AG09309 (cell line): Measurements from ENCODE around the gene ITGAD.

Source experiments
- DNase-seq: peaks from one replicate; pipeline ENCODE4 v3.0.0-alpha.2; 2010; ENCODE audit warnings: low read depth
- H3K4me3 ChIP-seq: 2 replicates; pipeline ENCODE4 v1.5.1; 2011; ENCODE audit warnings: mild to moderate bottlenecking, low read depth, low read length, moderate library complexity; ENCODE audit not compliant: control insufficient read depth
- TF ChIP-seq, protein P1 (sequence below): IDR thresholded peaks from 2 replicates; pipeline ENCODE4 v1.5.1; 2011; ENCODE audit warnings: mild to moderate bottlenecking, low read depth, low read length, inconsistent platforms; ENCODE audit not compliant: insufficient read depth, control insufficient read depth; ENCODE audit errors: missing control alignments

ITGAD gene

DNA sequence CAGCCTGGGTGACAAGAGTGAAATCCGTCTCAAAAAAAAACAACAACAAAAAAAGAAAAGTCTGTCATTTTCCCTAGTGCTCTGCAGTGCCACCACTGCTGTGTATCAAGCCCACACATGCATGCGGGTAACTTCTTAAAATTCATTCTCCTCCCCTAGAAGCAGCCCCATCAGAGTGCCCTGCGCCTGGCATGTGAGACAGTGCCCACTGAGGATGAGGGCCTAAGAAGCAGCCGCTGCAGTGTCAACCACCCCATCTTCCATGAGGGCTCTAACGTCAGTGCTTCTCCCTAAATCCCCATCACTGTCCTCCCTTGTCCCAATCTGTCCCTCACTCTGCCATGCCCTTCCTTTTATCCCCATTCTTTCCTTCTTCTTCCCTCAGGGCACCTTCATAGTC lies 24.8 kb downstream of the ITGAD start:
- TF ChIP-seq, protein P1, sequence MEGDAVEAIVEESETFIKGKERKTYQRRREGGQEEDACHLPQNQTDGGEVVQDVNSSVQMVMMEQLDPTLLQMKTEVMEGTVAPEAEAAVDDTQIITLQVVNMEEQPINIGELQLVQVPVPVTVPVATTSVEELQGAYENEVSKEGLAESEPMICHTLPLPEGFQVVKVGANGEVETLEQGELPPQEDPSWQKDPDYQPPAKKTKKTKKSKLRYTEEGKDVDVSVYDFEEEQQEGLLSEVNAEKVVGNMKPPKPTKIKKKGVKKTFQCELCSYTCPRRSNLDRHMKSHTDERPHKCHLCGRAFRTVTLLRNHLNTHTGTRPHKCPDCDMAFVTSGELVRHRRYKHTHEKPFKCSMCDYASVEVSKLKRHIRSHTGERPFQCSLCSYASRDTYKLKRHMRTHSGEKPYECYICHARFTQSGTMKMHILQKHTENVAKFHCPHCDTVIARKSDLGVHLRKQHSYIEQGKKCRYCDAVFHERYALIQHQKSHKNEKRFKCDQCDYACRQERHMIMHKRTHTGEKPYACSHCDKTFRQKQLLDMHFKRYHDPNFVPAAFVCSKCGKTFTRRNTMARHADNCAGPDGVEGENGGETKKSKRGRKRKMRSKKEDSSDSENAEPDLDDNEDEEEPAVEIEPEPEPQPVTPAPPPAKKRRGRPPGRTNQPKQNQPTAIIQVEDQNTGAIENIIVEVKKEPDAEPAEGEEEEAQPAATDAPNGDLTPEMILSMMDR = no peak
- no peak for DNase-seq
- no peak overlapping the region for H3K4me3 ChIP-seq

DNA sequence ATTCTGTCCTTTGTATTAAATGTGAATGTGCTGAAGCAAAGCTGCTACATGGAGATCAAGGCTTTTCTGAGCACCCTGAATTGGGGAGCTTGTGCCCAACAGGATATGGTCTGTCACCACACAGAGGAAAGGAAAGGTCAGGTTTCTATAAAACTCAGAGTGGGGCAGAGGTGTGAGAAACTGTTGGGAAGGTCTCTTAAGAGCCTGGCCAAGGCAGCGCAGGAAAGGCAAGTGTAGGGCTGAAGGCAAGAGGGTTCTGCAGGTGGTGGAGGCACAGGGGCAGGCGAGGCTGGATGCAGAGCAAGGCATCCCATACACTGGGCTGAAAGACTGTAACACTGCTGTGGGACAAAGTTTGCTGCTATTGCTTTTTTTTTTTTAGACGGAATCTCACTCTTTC lies 26.9 kb downstream of the ITGAD start:
- no peak overlapping the region for H3K4me3 ChIP-seq
- TF ChIP-seq, protein P1 = no peak
- no peak for DNase-seq

DNA sequence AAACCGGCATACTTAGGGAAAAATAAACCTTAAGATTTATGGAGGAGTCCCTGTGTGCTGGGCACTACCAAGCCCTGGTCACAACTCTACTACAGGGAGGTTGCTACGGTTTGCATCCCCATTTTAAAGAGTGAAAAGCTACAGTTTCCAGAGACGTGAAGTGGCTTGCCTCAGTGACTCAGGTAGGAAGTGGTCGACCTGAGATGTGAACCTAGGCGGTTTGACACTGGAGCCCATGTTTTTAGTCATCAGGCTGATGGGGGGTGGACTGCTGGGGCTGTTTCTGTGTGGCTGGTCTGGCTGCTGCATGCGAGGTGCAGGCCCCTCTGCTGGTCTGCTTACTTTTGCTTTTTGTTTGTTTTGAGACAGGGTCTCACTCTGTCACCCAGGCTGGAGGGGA lies 28.5 kb downstream of the ITGAD start:
- DNase-seq = no peak
- TF ChIP-seq, protein P1 = no peak
- no peak overlapping the region for H3K4me3 ChIP-seq

DNA sequence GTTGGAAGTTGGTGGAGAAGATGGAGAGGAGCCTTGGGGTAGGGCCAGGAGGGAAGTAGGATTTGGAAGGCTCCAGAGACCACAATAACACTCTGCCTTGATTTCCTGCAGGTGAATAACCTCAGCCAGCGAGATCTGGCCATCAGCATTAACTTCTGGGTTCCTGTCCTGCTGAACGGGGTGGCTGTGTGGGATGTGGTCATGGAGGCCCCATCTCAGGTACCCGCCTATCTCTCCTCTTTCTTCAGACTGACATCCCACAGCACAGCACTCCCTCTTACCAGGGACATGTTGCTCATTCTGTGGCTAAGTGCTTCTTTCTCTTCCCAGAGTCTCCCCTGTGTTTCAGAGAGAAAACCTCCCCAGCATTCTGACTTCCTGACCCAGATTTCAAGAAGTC lies 30.1 kb downstream of the ITGAD start:
- no peak overlapping the region for H3K4me3 ChIP-seq
- no peak for DNase-seq
- TF ChIP-seq, protein P1 = no peak

DNA sequence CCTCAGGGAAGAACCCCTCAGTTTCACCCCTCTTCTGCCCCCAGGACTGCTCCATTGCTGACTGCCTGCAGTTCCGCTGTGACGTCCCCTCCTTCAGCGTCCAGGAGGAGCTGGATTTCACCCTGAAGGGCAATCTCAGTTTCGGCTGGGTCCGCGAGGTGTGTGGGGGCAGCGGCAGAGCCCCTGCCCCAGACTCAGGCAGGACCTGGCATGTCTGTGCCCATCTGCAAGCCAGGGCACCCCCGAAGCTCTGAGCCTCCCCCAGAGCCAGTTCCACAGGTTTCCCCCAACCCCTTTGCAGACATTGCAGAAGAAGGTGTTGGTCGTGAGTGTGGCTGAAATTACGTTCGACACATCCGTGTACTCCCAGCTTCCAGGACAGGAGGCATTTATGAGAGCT lies 30.7 kb downstream of the ITGAD start:
- TF ChIP-seq, protein P1 = no peak
- no peak overlapping the region for H3K4me3 ChIP-seq
- DNase-seq = no peak

DNA sequence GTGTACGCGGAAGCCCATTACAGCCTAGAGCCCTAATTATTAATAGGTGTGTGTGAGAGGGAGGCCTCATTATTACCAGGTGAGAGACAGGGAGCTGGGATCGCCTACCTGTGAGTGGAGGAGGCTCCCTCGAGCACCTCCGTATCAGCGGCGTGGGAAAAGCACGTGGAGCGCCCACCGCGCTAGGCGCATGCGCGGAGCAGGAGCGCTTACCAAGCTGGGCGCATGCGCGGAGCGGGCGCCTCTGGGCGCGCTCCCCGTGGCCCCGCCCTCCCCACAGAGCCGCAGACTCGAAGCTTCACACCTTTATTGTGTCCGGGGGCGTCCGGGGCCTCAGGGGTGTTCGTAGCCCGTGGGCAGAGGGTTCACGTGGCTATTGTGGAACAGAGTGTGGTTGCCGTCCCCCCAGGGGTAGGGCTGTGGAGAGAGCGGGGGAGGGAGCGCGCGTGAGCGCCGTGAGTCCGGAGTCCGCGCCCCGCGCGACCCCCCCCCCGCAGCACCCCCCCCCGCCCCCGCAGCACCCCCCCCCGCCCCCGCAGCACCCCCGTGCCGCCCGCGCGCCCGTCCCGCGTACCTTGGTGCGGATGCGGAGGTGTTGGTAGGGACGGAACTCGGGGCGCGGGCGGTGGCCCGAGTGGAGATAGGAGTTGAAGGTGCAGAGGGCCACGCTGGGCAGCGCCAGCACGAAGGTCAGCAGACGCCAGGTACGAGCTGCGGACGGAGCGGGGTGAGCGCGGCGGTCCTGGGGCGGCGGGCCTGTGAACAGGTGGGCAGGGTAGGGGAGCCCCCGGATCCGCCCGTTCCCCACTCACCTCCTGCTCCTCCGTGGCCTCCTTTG lies 34.5 kb downstream of the ITGAD start:
- peak overlapping the region; percentile 16 for H3K4me3 ChIP-seq
- no peak for DNase-seq
- TF ChIP-seq, protein P1 = no peak
